ENCODE results near the gene RAB11FIP5.

DNA sequence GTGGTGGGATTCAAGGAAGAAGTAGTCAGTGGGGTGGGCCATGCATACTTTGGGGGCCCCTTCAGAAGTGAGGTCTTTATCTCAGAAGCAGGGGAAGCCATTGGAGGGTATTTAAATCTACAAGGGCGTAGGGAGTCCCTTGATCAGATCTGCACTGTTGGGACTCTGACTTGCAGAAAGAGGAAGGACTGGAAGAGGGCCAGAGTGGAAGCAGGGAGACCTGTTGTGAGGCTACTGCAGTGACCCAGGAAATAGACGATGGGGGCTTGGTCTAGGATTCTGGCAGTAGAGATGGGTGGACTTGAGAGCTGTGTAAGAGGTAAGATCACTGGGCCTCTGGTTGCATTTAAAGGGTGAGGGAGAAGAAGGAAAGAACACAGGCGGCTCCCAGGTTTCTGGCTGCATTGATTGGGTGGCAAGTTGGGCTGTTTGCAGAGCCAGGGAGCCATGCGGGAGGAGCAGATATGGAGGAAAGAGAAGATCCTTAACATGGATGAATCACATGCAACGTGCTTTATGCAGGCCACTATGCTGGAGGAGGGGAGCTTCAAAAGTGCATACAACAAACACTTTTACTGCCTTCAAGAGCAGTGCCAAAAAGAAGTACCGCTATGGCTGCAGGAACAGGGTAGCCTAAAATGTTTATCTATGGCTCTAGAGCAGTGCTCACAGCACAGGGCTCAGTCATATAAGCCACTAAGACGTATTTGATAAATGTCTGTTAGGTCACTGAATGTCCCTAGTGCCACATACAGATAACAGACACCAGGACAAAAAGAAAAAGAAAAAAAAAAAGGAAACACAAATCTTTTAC lies 43.5 kb downstream of the RAB11FIP5 start:
- TF ChIP-seq MYC (IDR thresholded peaks at IDR 0.05; ENCODE audit: low read depth, low read length) (peak; percentile 56; the same call in 1 of the 2 replicates), MYC (CRISPR knock-in tag; IDR thresholded peaks at IDR 0.05; ENCODE audit: borderline replicate concordance, low read depth) (no peak), CBX3 (IDR thresholded peaks at IDR 0.05; ENCODE audit: borderline replicate concordance in 1 of 2, low read length in 2 of 2) (no peak), CBFB (CRISPR knock-in tag; IDR thresholded peaks at IDR 0.05) (no peak)
- TF ChIP-seq, protein P1, sequence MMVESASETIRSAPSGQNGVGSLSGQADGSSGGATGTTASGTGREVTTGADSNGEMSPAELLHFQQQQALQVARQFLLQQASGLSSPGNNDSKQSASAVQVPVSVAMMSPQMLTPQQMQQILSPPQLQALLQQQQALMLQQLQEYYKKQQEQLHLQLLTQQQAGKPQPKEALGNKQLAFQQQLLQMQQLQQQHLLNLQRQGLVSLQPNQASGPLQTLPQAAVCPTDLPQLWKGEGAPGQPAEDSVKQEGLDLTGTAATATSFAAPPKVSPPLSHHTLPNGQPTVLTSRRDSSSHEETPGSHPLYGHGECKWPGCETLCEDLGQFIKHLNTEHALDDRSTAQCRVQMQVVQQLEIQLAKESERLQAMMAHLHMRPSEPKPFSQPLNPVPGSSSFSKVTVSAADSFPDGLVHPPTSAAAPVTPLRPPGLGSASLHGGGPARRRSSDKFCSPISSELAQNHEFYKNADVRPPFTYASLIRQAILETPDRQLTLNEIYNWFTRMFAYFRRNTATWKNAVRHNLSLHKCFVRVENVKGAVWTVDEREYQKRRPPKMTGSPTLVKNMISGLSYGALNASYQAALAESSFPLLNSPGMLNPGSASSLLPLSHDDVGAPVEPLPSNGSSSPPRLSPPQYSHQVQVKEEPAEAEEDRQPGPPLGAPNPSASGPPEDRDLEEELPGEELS (CRISPR knock-in tag; IDR thresholded peaks at IDR 0.05; ENCODE audit: borderline replicate concordance) = no peak
- TF ChIP-seq, protein P2, sequence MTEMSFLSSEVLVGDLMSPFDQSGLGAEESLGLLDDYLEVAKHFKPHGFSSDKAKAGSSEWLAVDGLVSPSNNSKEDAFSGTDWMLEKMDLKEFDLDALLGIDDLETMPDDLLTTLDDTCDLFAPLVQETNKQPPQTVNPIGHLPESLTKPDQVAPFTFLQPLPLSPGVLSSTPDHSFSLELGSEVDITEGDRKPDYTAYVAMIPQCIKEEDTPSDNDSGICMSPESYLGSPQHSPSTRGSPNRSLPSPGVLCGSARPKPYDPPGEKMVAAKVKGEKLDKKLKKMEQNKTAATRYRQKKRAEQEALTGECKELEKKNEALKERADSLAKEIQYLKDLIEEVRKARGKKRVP (CRISPR knock-in tag; IDR thresholded peaks at IDR 0.05) = no peak
- TF ChIP-seq, protein P3, sequence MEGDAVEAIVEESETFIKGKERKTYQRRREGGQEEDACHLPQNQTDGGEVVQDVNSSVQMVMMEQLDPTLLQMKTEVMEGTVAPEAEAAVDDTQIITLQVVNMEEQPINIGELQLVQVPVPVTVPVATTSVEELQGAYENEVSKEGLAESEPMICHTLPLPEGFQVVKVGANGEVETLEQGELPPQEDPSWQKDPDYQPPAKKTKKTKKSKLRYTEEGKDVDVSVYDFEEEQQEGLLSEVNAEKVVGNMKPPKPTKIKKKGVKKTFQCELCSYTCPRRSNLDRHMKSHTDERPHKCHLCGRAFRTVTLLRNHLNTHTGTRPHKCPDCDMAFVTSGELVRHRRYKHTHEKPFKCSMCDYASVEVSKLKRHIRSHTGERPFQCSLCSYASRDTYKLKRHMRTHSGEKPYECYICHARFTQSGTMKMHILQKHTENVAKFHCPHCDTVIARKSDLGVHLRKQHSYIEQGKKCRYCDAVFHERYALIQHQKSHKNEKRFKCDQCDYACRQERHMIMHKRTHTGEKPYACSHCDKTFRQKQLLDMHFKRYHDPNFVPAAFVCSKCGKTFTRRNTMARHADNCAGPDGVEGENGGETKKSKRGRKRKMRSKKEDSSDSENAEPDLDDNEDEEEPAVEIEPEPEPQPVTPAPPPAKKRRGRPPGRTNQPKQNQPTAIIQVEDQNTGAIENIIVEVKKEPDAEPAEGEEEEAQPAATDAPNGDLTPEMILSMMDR (IDR thresholded peaks at IDR 0.05 in 2 of 3, conservative IDR thresholded peaks at IDR 0.05 in 1 of 3; ENCODE audit: insufficient read depth in 2 of 3, low read depth in 1 of 3, low read length in 3 of 3) = no peak
